ENCODE measurements around the gene KRTCAP2.
A peak's percentile ranks its signal among the peaks of the same experiment; 100 is the strongest.

KRTCAP2 gene

GRCh38 chr1:155183775-155184221, 10.7 kb upstream of the KRTCAP2 start:
- no peak for DNase-seq (ENCODE audit: low read depth)

GRCh38 chr1:155182052-155182550, 9.0 kb upstream of the KRTCAP2 start:
- DNase-seq (ENCODE audit: low read depth): no peak

- DNase-seq (ENCODE audit: low read depth): no peak
Observed at GRCh38 chr1:155181371-155182051, 8.4 kb upstream of the KRTCAP2 start.

GRCh38 chr1:155179112-155180031, 6.3 kb upstream of the KRTCAP2 start:
- no peak for DNase-seq (ENCODE audit: low read depth)

GRCh38 chr1:155178441-155179111, 5.5 kb upstream of the KRTCAP2 start:
- no peak for DNase-seq (ENCODE audit: low read depth)

- no peak for DNase-seq (ENCODE audit: low read depth)
Observed at GRCh38 chr1:155177918-155178281, 4.8 kb upstream of the KRTCAP2 start.

GRCh38 chr1:155177192-155177917, 4.3 kb upstream of the KRTCAP2 start:
- DNase-seq (ENCODE audit: low read depth): no peak

GRCh38 chr1:155176544-155177071, 3.5 kb upstream of the KRTCAP2 start:
- DNase-seq (ENCODE audit: low read depth): peak; percentile 56

- DNase-seq (ENCODE audit: low read depth): no peak
Observed at GRCh38 chr1:155175927-155176371, 2.8 kb upstream of the KRTCAP2 start.

GRCh38 chr1:155175281-155175926, 2.3 kb upstream of the KRTCAP2 start:
- DNase-seq (ENCODE audit: low read depth): no peak

- DNase-seq (ENCODE audit: low read depth): no peak
Observed at GRCh38 chr1:155174324-155175280, 1.5 kb upstream of the KRTCAP2 start.

GRCh38 chr1:155173478-155174323, 597 bp upstream of the KRTCAP2 start, which contains the start of gene TRIM46:
Gene TRIM46, plus strand, starts transcription at chr1:155173849. Its CDS starts 118 bp downstream, at chr1:155173967.
- no peak for DNase-seq (ENCODE audit: low read depth)

GRCh38 chr1:155171836-155172731, 1.0 kb downstream of the KRTCAP2 start:
- DNase-seq (ENCODE audit: low read depth): no peak

GRCh38 chr1:155170806-155171205, 2.3 kb downstream of the KRTCAP2 start:
- no peak for DNase-seq (ENCODE audit: low read depth)

GRCh38 chr1:155170101-155170785, 2.9 kb downstream of the KRTCAP2 start:
- no peak for DNase-seq (ENCODE audit: low read depth)

GRCh38 chr1:155169541-155169940, 3.6 kb downstream of the KRTCAP2 start:
- DNase-seq (ENCODE audit: low read depth): no peak
